Stimulated activated CD4-positive, alpha-beta T cell treated with anti-CD3 and anti-CD28 coated beads, Interleukin-15, amount 100 ng/mL, for 1 hour (primary cell): ENCODE measurements around the gene C6orf89.

Experiments used
- DNase-seq, 2 donors: peaks; one replicate each; pipeline ENCODE4 v3.0.0-alpha.2; 2020; ENCODE audit warnings: low read depth in 1 of 2, low spot score in 1 of 2

Gene C6orf89

DNA sequence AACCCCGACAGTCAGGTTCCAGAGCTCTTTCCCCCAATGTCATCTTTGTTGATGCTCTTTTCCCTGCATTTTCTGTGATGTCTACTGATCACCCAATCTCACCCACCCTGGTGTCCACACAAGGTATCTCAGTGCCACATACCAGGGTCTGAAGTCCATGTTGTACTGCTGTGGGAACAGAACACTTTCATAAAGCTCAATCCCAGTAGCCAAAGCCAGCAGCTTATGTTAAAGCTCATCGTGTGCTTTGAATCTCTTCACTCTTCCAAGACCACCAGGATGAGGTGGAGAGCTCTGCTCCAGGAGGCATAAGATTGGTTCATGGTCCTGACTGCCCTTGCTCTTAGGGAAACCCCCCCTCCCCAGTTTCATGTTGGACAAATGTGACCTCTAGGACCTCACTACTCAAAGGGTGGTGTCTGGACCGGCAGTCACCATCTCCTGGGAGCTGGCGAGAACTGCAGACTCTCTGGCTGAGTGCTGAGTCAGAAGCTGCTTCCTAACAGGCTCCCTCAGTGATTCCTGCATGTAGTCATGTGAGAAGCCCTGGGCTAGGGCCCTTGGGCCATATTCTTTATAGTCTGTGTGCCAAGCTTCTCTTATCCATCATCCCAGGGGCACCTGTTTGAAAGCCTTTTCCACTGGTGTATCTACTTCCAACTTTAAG is 33.1 kb upstream of the C6orf89 start:
- no peak for DNase-seq

DNA sequence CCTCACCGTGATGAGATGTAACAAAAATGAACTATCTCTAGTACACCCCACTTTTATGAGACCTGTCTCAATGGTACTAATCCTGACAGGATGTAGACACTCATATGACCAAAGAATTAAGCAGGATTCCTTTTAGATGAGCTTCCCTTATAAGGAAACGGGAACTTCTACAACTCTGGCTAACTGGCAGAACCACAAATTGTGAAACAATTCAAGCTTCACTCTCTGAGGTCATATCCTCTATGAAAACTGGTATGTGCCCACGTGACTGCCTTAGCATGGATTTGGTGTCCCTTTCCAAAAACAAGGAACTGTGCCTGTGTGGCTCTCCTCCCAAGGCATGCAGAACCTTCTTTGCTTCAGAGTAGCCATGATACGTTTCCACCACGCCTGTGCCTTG is 32.4 kb upstream of the C6orf89 start:
- DNase-seq: no peak

DNA sequence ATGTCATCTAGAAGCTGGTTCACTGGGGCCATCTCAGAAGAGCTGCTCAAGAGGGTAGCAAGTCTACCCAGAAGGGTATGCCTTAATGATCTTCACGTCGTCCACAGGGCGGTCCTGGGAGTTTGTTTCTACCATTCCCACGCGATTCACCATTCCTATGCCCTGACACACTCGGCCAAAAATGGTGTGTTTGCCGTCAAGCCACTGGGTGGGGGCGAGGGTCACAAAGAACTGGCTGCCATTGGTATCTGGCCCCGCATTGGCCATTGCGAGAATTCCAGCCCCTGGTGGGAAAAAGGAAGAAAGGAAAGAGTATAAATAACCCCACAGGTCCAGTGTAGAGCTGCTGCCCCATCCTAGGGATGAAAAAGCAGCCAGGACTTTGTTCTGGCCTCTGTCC is 30.0 kb upstream of the C6orf89 start:
- no peak for DNase-seq

DNA sequence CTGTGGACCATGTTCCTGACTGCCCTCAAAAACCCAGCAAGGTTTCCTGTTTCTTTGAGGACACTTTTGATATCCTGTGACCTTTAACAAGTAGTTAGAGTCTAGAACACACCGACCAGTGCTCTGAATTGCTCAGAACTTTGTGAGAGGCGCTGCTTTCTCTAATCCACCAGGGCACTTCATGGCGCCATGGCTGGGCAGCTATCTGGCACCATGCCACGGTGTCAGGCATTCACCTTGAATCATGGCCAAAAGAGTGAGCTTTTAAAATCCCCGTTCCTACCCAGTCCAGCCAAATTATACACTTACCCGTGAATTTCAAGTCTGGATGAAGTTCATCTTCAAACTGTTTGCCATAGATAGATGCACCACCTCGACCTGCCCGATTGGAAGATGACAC is 29.5 kb upstream of the C6orf89 start:
- DNase-seq: no peak

DNA sequence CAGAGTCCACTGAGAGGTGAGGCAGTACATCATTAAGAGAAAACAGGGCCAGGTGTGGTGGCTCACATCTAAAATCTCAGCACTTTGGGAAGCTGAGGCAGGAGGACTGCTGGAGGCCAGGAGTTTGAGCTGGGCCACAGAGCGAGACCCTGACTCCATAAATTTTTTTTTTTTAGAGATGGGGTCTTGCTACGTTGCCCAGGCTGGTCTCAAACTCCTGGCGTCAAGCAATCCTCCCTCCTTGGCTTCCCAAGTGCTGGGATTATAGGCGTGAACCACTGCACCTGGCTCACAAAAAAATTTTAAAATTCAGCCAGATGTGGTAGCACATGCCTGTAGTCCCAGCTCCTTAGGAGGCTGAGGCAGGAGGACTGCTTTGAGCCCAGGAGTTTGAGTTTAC is 28.4 kb upstream of the C6orf89 start:
- DNase-seq: no peak

DNA sequence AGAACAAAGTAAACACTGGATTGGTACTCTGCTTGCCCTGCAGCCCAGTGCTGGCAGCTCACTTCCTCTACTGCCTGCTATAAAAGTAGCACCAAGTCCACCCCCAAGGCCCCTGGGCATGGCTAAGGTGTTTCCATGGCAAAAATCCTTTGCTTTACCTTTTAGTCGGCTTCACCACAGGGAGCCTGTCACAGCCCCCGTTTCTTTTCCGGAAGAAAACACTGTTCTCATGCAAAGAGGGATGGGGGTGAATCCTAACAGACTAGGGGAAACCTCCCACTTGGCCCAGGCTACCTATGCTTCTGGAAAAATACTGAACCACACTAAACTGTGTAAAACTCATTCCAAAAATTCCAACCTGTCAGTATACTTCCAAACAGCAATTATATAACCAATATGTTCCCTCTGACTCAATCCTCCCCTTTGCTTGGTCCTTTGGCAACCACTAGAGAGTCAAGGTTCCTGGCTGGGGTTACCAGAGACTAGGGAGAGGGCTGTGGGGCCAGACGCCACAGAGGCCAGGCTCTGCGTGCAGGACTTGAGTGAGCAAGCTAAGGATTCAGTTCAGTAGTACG is 27.3 kb upstream of the C6orf89 start:
- DNase-seq: no peak

DNA sequence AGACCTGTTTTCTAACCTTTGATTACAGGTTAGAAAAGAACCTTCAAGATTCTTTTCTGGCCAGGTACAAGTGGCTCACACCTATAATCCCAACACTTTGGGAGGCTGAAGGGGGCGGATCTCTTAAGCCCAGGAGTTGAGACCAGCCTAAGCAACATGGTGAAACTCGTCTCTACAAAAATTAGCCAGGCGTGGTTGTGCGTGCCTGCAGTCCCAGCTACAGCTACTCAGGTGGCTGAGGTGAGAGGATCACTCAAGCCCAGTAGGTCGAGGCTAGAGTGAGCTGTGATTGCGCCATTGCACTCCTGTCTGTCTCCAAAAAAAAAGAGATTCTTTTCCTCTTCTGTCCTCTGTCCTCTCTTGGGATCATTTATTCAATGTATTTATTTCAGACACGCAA is 25.6 kb upstream of the C6orf89 start:
- no peak for DNase-seq

DNA sequence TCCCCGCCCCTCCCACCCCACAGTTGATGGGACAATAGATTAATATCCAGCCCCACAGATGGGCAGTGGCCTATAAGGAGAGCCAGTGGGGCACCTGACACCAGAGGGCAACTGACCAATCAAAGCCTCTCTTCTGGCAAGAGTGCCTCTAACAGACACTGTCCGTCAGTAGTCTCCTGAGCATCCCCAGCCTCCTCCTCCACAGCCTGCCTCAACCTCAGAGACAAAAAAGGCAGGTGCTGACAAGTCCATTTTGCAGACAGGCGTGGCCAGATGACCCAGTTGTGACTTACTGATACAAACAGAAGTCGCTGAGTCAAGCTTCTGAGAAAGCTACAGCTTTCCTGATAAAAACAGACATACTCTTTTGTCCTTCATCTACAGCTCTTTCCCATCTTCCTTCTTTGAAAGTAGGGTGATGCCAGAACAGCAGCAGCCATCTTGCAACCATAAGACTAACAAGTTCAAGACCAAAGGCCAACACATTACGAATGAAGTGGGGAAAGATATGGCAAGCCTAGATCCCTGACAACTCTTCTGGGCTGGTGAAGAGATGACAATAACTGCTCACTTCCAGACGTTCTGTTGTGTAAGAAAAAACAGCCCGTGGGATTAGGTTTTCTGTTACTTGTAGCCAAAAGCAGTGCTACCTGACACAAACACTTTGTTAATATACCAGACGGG is 23.4 kb upstream of the C6orf89 start:
- no peak for DNase-seq

DNA sequence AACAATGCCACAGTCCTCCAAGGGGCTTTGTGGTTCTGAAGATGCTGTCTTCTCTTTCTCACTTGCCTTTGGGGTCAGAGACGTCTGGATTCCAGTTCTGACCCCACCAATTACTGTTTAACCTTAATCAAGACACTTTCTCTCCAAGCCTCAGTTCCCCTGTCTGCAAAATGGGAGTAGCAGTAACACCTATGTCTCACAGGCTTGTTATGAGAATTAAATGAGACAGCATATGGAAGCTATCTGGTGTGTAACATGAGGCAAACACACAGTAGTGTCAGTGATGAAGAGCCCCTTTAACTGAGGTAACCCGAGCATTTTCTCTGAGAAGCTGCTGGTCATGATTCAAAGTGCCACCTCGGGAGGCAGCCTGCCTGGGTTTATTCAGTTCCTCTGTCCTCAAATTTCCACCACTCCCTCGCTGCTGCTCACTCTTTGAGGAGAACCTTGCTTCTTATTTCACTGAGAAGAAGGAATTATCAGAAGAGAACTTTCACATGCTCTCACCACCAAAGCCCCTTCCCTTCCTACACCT is 22.8 kb upstream of the C6orf89 start:
- DNase-seq: no peak

DNA sequence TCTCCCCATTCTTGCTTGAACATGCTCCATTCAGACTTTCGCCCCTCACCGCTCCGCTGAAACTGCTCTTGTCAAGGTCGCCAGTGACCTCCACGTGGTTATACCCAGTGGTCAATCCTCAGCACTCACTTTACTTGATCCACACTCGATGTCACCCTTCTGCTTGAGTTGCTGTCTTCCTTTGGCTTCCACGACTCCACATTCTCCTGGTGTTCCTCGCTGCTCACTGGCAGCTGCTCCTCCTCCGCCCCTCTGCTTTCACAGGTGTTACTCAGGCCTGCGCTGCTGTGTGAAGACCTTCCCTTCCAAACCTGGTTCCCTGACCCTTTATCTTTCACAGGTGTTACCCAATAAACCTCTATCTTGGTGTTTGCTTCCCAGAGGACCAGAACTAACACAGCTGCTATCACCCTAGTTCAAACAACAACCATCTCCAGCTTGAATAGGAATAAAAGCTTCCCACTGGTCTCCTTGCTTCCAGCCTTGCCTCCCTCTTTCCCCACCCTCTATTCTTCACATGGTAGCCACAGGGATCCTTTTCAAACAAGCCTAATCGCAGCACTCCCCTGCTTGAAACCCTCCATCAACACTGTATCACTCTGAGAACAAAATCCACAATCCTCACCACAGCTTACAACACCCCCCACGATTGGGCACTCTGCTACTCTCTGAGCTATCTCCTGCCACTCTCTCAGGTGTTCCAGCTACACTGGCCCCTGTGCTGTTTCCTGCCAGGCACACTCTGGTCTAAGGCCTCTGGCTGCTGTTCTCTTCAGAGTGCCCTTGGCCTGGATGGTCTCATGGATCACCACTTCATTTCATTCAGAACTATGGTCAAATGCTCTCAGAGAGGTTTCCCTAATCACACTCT is 21.8 kb upstream of the C6orf89 start:
- DNase-seq: no peak

DNA sequence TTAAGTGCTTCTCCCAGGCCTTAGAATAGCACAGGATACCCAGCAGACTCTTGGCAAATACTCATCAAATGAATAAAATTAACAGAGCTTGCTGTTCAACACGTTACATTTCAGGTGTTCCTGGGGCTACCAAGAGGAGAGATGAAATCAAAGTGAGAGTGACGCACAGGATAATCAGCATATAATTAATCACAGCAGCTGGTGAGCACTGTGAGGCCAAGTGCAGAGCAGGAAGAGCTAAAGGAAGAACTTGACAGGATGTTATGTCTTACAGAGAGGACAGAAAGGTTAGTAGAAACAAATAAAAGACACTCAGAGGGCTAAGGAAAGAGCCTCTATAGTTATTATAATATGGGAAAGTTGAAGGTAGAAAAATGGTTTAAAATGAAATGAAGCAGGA is 19.9 kb upstream of the C6orf89 start:
- no peak for DNase-seq

DNA sequence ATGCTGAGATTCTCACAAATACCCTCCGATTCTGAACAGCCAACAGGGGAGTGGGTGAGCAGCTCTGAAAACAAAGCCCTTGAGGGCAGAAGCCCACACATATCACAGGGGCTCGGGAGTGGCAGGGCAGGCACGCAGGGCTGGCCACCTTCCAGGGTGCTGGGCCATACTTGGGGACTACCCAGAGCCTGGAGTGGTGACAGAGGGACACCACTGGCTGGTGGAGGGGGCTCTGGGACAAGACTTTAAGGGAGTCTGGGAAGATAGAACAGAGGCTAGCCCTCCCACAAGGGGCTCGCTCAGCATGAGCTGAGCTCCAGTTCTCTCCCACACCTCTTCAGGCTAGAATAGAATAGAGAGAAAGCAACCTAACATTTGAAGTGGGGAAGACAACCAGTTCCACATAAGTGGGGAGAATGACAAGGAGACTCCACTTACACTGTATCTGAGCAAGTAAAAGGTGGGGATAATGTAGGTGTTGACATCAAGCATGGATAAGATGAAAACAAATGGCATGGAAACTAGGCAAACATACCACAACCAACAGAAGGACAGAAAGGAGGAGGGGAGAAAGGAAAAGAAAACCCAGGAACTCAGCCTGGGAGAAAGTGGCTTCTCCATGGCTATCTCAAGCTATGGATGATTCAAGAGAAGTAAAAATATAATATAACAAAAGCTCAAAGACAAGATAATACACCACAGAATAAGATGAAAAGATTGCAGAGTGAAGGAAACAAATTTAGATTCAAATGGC is 18.1 kb upstream of the C6orf89 start:
- DNase-seq: no peak

DNA sequence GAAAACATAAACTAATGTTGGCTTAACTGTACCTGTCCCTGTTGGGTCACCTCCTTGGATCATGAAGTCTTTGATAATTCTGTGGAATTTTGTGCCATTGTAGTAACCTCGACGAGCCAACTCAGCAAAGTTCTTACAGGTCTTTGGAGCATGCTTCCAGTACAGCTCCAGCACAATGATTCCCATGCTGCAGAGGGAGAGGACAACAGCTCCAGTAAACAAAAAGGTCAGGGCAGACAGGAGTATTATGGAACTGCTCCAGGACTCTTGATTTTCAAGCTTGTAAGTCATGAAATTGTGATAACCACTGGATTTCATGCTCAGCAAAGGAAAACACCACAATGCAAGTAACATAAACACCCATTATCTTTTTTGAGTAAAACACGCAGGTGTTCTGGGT is 14.1 kb upstream of the C6orf89 start:
- no peak for DNase-seq

DNA sequence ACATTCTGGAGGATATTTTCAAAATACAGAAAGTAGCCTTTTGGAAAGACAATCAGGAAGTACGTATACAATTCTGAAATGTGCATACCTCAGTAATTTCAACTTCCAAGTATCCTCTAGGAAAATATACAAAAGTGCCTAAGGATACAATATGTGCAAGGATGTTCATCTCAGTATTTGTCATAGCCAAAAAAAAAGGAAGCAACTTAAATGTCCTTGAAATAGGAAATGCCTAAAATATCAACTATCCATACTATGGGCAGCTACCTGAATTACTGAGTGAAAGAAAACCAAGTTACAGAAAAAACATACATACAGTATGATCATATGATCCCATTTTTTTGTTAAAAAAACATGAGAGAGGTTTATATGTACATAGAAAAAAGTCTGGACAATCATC is 12.6 kb upstream of the C6orf89 start:
- no peak for DNase-seq

DNA sequence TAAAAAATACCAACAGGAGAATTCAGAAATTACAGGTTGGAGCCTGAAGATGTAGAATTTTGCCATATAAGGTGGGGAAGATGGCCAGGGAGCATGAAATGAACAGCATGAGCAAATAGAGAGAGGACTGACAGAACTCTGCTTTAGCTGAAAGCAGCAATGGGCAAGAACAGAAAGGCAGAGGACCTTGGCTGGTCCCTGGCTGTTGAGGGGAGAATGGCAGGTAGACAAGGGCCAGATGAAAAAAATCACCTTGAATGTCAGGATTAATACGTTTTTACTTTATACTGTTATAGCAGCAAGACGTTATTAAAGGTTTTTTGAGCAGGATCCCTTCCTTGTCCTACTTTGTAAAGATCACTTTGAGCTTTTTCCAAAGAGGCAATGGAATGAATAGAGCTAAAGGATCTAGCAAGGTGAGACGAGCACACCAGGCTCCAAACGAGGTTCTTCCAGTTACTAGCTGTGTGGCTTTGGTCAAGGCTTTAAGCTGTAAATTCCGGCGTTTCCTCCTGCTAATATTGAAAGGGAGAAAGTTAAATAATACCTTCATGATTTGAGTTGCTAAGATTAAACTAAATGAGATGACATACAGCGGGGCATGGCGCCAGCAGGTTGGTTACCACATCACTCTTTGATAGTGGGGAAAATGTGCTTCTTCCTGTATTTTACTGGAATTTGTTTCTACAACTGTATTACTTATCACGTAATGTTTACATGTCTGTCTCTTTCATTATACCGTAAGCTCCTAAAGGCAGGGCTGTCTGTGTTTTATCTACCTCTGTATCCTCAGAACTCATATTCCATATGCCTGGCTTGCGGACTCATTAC is 11.9 kb upstream of the C6orf89 start:
- DNase-seq: no peak

DNA sequence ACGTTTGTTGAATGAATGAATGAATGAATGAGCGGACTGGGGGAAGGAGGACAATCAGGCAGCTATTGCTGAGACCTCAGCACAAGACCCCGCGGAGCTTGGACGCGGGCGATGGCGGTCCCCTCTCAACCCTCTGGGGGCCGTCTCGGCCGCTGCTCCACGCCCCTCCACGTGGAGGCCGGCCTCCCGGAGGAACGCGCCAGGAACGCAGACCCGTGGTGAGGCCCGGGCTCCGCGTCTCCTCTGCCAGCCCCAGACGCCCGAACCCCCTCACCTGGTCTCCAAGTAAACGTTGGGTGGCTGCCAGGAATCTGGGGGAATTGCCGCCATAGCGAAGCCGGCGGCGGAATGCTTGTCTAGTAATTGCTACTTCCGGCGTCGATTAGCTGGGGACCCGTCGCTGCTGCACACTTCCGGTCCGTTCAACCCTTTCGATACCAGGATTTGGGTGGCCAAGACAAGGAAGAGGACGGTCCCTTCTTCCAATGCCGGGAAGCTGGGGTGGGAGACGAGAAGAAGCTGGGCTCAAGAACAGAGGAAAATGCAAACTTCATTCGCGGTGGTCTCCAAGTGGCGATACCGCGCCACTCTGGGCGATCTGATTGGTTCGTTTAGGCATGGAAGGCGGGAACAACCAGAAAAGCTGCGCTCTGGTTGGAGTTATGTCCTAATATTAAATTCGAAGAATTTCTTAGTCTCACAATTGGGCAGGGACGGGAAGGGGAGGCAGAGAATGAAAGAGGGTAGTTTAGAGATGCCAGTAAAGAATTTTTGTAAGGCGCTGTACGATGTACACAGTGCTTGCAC is 11.1 kb upstream of the C6orf89 start, which contains the start of gene PPIL1:
TSS of gene PPIL1 (minus strand) at position 361 of the 807 bp plus-strand sequence. CDS start at position 330, 31 bp downstream.
- DNase-seq: peak; percentile 66 to 74

DNA sequence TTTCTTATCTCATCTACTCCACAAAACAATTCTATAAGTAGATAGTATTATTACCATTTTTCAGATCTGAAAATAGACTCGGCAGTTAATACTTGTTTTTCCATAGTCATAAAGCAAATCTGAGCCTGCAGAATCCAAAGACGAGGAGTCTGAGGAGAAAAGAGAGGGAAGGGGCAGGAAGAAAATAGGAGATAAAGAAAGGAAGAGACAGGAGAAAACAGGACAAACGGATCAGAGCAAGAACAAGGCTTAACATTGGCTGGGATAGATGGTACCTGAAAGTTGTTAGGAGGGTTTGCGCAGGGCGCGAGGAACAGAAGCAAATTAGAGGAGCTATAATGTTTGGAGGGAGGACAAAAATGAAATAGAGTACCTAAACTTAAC is 10.5 kb upstream of the C6orf89 start:
- DNase-seq: no peak

DNA sequence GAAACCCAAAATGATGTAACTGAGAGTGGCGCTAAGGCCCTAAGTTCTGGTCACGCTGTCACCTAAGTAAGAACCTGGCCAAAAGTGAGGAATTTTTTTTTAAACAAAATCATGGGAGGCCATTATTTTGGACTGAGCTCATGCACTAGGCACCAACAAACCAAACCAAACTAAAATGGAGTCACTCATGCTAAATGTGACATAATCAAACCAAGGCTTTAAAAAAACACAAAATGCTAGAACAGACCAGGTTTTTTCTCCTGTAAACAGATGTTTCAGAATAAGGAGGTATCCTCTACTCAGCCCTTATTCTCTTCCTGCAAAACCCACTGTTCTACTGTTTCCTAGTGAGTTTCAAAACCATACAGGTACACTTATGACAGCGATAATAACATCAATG is 1.1 kb upstream of the C6orf89 start:
- DNase-seq: no peak
